AG08395 (cell line): Measurements from ENCODE around the gene MZT2B.
"Not testable (repeated sequence)": the region's sequence is repeated elsewhere in the genome, so short reads cannot be mapped to it uniquely, and the experiment has no call there.

ENCODE experiments used
- DNase-seq: peaks from one replicate; pipeline ENCODE4 v3.0.0; 2012; ENCODE audit warnings: mixed read lengths, low spot score

The MZT2B gene

DNA sequence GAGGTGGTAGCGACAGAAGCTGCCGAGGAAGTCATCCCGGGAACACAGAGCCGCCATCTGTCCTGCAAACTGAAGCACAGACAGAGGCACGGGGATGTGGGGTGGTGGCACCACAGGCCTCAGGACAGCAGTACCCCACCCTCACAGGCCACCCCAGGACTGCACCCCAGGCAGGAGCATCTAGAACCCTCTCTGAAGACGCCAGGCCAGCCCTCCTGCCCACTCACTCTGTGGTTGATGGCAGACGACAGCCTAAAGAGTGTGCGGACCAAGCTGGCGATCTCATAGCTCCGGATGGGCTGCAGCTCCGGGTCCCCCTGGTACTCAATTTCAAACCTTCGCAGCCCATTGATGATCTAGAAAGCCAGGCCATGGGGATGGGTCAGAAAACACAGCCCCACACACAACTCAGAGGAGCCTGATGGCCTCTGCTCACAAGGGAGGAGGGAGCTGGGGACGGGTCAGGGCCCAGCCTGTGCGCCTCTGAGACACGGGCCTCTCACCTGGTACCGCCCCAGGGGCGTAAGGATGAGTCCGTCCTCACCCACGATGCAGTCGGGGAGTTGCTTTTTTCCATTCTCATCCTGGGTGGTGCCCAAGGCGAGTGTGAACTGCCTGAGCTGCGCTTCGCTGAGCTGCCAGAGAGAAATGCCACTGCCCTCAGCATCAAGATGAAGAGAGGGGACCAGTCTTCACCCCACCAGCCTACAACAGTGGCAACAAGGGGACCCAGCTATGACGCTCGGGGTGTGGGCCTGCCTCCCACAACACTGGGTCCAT is 29.1 kb upstream of the MZT2B start:
- DNase-seq: no peak

DNA sequence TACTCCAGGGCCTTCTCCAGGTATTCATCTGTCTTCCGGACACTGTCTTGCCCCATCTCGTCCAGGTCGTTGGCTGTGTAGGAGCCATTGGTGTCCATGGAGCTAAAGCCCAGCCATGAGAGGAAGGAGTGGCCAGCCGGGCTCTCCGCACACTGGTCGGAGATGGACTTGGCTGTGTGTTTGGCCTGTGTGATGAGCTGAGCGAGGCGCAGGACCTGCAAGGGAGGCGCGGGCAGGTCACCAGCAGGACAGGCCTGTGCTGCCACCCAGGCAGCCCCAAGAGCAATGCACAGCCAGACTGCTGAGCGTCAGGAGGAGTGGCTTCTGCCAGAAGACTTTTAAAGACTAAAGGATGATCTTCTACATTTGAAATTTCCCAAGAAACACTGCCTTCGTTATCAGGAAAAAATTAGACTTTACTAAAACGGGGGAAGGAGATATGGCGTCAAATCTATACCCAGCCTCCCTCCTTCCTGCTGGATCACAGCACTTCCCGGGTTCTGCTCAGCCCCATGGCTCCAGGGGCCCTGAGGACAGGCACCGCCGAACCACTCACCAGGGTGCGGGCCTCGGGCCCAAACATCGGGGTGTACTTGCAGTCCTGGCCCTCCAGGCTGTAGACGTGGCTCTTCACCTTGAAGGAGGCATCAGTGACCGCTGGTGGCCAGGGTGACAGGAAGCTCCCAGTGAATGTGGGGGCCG is 28.2 kb upstream of the MZT2B start:
- DNase-seq: not testable (repeated sequence)

DNA sequence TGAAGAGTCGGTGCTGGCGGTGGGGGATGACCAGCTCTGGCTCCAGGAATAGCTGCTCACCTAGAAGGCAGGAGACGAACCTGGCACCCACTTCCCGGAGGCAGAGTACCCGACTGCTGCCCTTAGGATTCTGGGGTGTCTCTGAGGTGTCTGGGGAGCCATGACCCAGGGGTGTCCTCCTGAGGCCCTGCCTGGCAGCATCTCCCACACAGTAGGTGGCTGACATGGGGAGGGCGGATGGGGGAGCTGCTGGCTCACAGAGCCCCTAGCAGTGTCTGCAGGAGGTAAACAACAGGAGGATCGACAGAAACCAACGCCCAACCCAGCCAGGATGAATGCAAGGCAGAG is 27.7 kb upstream of the MZT2B start:
- DNase-seq: not testable (repeated sequence)

- DNase-seq: no peak
These were observed 27.0 kb upstream of the MZT2B start for GRCh38 chr2:130154773-130155765.

GRCh38 chr2:130155956-130156623 is 26.0 kb upstream of the MZT2B start:
- peak; percentile 13 for DNase-seq

GRCh38 chr2:130156624-130157004 is 25.4 kb upstream of the MZT2B start:
- no peak for DNase-seq

DNA sequence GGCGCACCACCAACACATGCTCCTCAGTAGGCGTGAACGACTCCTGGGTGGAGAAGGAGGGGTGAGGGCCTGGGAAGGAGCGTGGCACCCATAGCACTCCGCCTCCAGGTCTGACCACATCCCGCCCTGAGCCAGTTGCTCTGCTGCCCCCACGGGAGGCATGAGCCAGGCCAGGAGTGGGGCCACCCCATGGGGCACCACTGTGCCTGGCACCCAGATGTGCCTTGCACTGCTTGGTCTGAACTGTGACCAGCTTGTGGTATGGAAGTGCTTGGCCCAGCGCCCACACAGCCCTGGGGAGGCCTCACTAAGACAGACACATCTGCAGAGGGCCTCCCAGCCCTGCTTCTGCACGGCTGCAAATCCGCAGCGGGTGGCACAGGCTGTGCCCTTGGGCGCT is 24.7 kb upstream of the MZT2B start:
- DNase-seq: not testable (repeated sequence)

- not testable (repeated sequence) for DNase-seq
These were observed 24.1 kb upstream of the MZT2B start for GRCh38 chr2:130157825-130158514.

DNA sequence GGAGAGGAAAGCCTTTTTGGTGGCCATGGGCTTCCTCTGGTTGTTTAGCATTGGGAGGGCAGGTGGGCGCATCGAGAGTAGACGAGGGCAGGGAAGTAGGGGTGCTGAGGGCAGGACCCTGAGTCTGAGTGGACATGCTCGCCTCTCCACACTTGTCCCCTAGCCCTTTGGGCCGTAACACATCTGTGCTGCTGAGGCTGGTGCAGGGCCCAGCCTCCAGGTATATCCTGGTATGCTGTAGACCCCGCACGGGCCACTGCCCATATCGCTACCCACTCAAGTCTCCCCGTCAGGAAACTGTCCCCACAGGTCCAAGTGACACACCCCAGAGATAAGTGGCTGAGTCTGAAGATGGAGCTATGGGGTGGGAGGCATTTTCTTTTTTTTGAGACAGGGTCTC is 23.4 kb upstream of the MZT2B start:
- DNase-seq: no peak

DNA sequence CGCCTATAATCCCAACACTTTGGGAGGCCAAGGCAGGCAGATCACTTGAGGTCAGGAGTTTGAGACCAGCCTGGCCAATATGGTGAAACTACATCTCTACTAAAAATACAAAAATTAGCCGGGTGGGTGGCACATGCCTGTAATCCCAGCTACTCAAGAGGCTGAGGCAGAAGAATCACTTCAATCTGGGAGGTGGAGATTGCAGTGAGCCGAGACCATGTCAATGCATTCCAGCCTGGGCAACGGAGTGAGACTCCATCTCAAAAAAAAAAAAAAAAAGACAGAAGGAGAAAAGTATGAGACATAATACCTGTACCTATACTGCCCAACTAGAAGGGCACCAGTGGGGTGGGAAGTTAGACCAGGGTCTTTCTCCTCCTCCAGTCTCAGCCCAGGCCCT is 22.7 kb upstream of the MZT2B start:
- not testable (repeated sequence) for DNase-seq

DNA sequence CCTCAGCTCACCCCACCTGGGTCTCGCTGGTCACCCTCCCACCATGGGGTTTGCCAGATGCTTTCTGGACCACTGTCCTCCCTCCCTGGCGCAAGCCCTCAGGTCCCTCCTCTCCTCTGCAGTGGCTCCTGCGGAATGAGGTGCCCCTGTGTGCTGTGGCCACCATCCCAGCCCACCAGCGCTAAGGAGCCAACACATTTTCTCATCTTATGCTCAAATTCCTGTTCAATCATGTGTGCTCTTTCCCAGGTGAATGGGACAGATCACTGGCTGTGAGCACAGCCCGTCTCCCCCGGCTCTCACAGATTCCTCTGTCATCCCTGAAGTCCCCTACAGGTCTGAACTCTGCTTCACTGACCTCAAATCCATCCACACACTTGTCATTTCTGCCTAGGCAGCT is 21.9 kb upstream of the MZT2B start:
- DNase-seq: no peak

- DNase-seq: not testable (repeated sequence)
These were observed 21.0 kb upstream of the MZT2B start for GRCh38 chr2:130160838-130161705.

- not testable (repeated sequence) for DNase-seq
These were observed 19.6 kb upstream of the MZT2B start for GRCh38 chr2:130162486-130162885.

DNA sequence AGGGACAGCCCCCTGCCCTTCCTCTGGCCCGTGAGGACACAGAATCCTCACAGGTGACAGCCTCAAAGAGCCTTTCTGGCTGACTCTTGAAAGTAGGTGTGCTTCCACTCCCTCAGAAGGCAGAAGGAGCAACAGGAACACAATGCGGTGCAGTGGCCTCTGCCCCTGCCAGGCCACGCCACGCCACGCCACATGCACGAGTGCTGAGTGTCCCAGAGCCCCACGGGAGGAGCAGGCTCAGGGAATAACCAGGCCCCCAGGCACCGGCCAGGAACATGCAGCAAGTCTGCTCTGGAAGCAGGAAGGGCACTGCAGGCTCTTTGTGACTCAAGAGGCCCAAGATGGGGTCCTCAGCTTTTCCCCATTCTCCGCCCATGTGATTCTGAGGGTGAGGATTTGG is 19.1 kb upstream of the MZT2B start:
- DNase-seq: no peak

DNA sequence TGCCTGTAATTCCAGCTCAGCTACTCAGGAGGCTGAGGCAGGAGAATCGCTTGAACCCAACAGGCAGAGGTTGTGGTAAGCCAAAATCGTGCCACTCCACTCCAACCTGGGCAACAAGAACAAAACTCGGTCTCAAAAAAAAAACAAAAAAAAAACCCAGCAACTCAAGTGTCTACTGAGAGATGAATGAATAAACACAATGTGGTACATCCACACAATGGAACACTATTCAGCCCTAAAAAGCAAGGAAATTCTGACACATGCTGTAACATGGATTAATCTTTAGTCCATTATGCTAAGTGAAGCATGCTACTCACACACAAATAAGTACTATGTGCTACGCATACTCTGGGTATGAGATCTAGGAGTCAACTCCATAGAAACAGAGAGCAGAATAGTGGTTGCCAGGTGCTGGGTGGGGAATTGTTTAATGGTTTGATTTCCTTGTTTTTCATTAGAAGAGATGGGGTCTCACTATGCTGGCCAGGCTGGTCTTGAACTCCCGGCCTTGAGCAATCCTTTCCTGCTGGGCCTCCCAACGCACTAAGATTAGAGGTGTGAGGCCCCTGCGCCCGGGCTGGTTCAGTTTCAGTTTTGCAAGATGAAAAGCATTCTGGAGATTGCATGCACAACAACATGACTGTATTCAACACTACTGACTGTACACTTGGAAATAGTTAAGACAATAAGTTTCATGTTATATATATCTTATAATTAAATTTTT is 16.6 kb upstream of the MZT2B start:
- DNase-seq: no peak

DNA sequence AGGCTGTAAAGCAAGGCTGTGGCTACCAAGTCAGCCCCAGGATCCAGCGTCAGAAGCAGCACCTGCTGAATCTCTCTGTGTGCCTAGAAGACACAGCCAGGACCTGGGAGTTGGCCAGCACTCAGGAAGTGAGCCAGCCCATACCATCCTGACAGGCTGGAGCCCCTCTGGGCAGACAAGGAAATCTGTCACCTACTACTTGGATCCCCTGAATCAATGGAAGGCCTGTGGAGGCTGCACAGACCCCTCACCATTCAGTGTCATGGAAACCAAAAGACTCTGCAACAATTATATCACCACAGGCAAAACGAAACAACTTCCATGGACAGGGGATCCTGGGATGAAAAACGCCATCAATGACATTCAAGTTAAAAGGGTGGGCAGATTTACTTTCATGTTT is 15.5 kb upstream of the MZT2B start:
- DNase-seq: not testable (repeated sequence)

- not testable (repeated sequence) for DNase-seq
These were observed 12.9 kb upstream of the MZT2B start for GRCh38 chr2:130169163-130169562.

DNA sequence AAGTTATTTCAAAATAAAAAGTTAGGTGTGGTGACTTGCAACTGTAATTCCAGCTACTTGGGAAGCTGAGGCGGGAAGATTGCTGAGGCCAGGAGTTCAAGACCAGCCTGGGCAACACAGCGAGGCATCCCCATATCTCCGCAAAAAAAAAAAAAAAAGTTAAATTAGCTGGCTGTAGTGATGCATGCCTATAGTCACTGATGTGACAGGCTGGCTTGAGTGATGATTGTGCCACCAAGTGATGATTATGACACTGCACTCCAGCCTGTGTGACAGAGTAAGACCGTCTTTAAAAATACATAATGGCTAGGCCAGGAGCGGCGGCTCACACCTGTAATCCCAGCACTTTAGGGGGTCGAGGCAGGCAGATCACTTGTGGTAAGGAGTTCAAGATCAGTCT is 12.2 kb upstream of the MZT2B start:
- DNase-seq: no peak

DNA sequence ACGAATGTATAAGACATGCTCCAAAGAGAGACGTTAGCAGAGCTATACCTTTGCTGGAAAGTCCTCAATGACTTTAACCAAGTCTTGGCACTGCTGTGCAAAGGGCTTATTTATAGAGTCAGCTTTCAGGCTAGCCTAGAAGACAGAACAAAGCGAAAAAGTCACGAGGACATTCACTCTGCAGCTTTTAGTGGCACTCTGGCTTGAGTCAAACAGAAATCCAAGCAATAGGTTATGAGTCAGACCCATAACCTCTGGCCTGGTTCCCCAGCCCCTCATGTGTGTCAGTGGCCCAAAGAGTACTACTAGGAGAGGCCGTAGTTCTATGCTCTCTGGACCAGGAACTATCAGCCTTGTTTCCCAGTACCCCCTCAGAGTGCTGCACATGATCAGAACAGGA is 7.2 kb upstream of the MZT2B start:
- DNase-seq: not testable (repeated sequence)
